Measurements from ENCODE around the gene NF1.

- TF ChIP-seq CTCF (IDR thresholded peaks at IDR 0.05), result no peak
- TF ChIP-seq POLR2A (IDR thresholded peaks at IDR 0.05), result no peak
- TF ChIP-seq EP300 (IDR thresholded peaks at IDR 0.05), result no peak
Measured at GRCh38 chr17:31074772-31075555, 19.8 kb upstream of the NF1 start.

Data from tibial nerve (tissue), 4 donors.